Measurements from ENCODE around the gene NSF.

Gene NSF

DNA sequence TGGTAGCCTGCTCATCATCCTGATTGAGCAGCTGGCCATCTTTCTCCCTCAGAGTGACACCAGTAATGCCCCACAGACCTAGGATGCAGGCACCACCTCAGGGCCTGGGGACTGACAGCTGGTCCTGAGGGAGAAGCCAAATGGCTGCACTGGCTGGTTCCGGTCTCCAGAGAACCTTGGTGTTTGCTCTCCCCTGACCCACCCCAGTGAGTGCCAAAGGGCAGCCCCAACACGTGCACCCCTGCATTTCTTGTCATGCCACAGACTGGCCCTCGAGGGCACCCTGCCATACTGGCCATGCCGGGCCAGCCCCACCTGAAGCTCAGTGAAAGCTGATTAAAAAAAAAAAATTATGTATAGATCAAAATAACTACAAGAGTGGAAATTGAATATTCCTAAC, 127.5 kb downstream of the NSF start:
- TF ChIP-seq, protein P1, sequence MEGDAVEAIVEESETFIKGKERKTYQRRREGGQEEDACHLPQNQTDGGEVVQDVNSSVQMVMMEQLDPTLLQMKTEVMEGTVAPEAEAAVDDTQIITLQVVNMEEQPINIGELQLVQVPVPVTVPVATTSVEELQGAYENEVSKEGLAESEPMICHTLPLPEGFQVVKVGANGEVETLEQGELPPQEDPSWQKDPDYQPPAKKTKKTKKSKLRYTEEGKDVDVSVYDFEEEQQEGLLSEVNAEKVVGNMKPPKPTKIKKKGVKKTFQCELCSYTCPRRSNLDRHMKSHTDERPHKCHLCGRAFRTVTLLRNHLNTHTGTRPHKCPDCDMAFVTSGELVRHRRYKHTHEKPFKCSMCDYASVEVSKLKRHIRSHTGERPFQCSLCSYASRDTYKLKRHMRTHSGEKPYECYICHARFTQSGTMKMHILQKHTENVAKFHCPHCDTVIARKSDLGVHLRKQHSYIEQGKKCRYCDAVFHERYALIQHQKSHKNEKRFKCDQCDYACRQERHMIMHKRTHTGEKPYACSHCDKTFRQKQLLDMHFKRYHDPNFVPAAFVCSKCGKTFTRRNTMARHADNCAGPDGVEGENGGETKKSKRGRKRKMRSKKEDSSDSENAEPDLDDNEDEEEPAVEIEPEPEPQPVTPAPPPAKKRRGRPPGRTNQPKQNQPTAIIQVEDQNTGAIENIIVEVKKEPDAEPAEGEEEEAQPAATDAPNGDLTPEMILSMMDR (IDR thresholded peaks at IDR 0.05; ENCODE audit: low read depth, low read length): no peak
- no peak for DNase-seq (ENCODE audit: extremely low read depth, low read depth)

DNA sequence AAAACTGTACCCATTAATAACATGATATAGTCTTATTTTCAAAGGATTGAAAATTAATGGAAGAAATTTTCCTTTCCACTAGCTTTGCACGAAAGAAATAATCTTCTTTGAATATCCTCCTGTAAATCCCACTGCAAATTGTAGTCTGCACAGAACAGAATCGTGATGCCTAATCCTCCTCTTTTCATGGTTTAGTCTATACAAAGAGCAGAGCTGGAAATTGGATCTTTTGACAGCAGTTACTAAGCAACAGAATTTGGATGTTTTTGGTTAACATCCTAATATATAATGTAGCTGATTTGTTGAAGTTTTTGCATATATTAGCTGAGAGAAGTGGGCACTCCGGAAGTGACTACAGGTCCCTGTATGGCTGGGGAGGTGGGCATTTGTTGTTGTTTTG, 129.4 kb downstream of the NSF start:
- no peak for DNase-seq (ENCODE audit: extremely low read depth, low read depth)
- TF ChIP-seq, protein P1 (IDR thresholded peaks at IDR 0.05; ENCODE audit: low read depth, low read length): no peak

DNA sequence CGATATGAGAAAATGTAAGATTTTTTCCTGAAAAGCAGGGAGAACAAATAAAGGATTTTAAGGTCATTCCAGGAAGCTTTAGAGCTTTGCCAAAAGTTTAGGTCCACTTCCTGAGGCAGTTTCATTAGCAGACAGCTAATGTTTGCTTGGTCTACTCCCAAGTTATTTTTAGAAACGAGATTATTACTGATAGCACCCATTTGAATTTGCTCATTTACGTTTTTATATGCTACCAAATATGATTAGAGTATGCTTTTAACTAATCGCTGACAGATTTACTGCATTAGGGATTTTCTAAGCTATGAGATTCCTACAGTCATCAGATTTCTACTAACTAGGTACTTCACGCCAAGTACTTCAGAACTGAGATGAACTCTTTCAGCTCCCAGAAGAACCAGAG, 129.9 kb downstream of the NSF start:
- DNase-seq (ENCODE audit: extremely low read depth, low read depth): no peak
- TF ChIP-seq, protein P1 (IDR thresholded peaks at IDR 0.05; ENCODE audit: low read depth, low read length): no peak

DNA sequence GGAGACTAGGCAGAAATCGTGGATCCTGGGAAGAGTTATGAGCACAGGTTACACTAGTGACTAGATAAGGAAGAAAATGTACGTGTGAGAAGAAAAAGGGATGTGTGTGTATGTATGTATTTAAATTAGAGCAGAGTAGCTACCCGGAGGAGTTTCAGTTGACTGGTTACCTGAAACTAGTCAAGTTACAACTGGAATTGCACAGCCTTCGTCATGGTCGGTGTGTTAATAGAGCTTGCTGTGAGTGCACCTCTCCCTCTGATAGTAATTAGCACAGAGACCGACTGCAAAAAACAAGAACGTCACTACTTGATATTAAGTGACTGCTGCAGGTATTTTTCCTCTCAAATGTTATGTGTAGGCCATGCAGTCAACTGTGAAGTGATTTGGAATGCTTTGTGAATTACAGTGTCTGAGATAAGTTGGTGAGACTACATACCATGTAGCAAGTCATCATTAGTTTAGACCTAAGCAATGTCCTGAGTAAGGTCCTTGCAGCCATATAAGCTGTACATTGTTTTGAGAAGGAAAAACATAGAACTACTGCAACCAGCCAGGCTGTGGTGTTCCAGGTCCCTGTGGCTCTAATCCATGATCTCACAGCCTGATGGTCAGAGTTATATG, 132.3 kb downstream of the NSF start:
- TF ChIP-seq, protein P1 (IDR thresholded peaks at IDR 0.05; ENCODE audit: low read depth, low read length): no peak
- DNase-seq (ENCODE audit: extremely low read depth, low read depth): no peak

DNA sequence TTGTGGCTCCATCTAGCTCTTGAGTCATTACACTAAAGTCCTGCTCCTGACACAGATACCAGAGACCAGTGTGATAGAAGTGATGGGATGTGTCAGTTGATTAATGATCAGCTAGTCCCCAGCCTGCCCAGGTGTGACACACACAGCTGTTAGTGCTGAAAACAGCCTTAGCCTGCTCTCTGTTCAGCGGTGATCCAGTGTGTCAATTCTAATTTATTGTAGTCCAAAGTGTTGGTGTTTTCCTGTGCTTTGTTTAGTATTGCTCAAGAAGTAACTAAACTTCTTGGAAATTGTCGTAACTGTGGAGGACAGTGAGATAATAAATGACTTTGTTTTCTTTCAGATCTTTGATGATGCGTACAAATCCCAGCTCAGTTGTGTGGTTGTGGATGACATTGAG, 135.7 kb downstream of the NSF start:
- TF ChIP-seq, protein P1 (IDR thresholded peaks at IDR 0.05; ENCODE audit: low read depth, low read length): no peak
- DNase-seq (ENCODE audit: extremely low read depth, low read depth): no peak

DNA sequence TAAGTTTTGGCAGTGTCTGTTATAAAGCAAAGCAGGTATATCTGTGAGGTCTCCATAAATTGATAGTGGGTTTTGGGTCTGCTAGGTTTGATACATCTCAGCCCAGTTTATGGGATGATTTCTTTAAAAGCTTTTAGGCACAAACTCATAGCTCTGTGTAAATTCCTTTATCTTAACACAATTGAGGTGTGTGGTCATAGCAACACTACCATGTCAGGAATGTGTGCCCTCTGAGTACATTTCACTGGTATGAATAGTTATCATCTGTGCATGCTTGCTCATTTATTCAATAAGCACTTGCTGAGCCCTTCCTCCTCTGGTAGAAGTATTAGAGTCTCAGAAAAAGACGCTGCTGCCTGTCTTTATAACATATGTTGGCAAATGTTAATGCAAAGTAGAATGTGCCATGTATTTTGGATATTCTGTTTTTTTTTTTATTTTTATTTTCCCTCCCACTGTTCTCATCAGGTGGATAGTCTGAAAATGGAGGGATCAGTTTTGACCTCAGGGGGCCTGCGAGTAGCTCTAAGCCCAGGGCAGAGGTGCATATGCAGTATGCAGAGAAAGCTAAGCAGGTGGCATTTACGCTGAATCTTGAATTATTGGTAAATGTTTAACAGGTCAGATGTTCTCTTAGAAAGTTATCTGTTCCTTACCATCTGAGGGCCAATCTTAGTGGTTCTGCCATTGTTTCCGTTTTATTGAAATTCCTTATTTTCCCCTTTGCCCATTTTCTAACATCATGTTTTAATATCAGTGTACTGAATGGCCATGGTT, 137.3 kb downstream of the NSF start:
- peak; percentile 19 for DNase-seq (ENCODE audit: extremely low read depth, low read depth)

DNA sequence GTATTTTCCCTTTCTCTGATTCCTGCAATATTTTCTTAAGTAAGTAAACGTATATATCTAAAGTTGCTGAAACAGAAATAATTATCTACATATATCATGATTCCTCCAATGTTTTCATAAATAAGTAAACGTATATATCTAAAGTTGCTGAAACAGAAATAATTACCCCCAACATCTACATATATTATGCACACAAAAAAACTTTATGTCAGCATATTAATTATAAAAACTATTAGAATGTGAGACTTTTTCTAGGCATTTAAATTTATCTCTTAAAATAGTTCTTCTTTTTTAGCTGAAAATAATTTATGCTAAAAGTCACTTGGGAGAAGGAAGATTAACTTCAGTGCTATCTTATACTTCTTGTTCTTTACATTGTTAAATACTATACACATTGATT, 139.6 kb downstream of the NSF start:
- no peak for DNase-seq (ENCODE audit: extremely low read depth, low read depth)
- TF ChIP-seq, protein P1 (IDR thresholded peaks at IDR 0.05; ENCODE audit: low read depth, low read length): no peak

More for the DNA sequence above, 137.3 kb downstream of the NSF start:
- TF ChIP-seq, protein P1 (IDR thresholded peaks at IDR 0.05; ENCODE audit: low read depth, low read length): no peak
